Upper lobe of right lung (tissue), 1 donor: Measurements from ENCODE around the gene RCE1. TPM values are rescaled to one million over a fixed set of nuclear protein-coding genes. Genes with fewer than 3 reads are reported as not detected.

Experiments
- ATAC-seq: fragments of 200-7000 bp; cut with Tn5 transposase; one replicate; pipeline ENCODE4 v1.9.1; 2020; ENCODE audit warnings: mild to moderate bottlenecking, moderate library complexity
- DNase-seq: peaks from one replicate; pipeline ENCODE4 v3.0.0-alpha.2; 2020
- H3K27ac ChIP-seq: fragments of 200-600 bp; one replicate; pipeline ENCODE4 v1.8.0; 2022
- H3K27me3 ChIP-seq: fragments of 200-600 bp; one replicate; pipeline ENCODE4 v1.8.0; 2022; ENCODE audit warnings: mild to moderate bottlenecking
- H3K36me3 ChIP-seq: fragments of 200-600 bp; one replicate; pipeline ENCODE4 v1.8.0; 2022
- H3K4me1 ChIP-seq: fragments of 200-600 bp; one replicate; pipeline ENCODE4 v1.8.0; 2022
- H3K4me3 ChIP-seq: fragments of 200-600 bp; one replicate; pipeline ENCODE4 v1.8.0; 2022; ENCODE audit warnings: mild to moderate bottlenecking
- H3K9me3 ChIP-seq: fragments of 200-600 bp; one replicate; pipeline ENCODE4 v1.8.0; 2022
- intact Hi-C: fragments of 100-400 bp; cut with DNase I; formaldehyde crosslinking; loops from one replicate; pipeline ENCODE4 v1.11.0; 2022
- total RNA-seq: library from RNA; stranded (reverse); fragmentation: NEBNext Ultra II Directional; extraction: Animal tissue kit (Norgen Biotek cat#: 25700); gene quantifications from one replicate; pipeline ENCODE4 v1.2.1, GENCODE V29; 2021
- TF ChIP-seq, protein P1 (sequence below): fragments of 200-600 bp; IDR thresholded peaks from one replicate; pipeline ENCODE4 v1.8.0; 2022; ENCODE audit warnings: antibody characterized with exemption
- donor health status: DM: no; HTN: yes; CAD: no; lungs with severe emphysema.

The RCE1 gene
- total RNA-seq, 1 donor from 2014 or later, result 18.4 TPM

DNA sequence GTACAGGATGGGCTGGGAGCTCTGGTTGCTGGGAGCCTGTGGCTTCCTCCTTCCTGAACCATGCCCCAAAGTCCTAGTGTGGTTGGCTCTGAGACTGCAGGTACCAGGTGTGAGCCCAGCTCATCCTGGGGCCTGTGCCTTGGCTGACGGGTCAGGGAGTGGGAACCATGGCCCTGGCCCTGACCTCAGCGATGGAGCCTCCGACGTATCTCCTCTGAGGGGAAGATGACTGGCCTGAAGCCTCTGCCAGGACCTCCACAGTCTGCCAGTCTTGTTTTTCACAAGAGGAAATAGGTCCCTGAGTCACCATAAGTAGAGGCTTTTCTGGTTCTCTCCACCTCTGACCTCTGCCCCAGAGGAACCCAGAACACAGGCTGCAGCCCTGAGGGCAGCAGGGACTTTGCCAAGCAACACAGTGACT, 3.4 kb downstream of the RCE1 start:
- no peak overlapping the region for H3K4me3 ChIP-seq
- DNase-seq, result no peak
- no peaks in the 10 kb centered on the region for H3K9me3 ChIP-seq
- H3K4me1 ChIP-seq, result peaks cover 16% of the 10 kb centered on the region
- TF ChIP-seq, protein P1, sequence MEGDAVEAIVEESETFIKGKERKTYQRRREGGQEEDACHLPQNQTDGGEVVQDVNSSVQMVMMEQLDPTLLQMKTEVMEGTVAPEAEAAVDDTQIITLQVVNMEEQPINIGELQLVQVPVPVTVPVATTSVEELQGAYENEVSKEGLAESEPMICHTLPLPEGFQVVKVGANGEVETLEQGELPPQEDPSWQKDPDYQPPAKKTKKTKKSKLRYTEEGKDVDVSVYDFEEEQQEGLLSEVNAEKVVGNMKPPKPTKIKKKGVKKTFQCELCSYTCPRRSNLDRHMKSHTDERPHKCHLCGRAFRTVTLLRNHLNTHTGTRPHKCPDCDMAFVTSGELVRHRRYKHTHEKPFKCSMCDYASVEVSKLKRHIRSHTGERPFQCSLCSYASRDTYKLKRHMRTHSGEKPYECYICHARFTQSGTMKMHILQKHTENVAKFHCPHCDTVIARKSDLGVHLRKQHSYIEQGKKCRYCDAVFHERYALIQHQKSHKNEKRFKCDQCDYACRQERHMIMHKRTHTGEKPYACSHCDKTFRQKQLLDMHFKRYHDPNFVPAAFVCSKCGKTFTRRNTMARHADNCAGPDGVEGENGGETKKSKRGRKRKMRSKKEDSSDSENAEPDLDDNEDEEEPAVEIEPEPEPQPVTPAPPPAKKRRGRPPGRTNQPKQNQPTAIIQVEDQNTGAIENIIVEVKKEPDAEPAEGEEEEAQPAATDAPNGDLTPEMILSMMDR, result no peak
- no peak overlapping the region for H3K27ac ChIP-seq
- H3K36me3 ChIP-seq, result peaks cover 24% of the 10 kb centered on the region
- no peaks in the 10 kb centered on the region for H3K27me3 ChIP-seq
- no peak for ATAC-seq
- intact Hi-C loops, result no loop called here

DNA sequence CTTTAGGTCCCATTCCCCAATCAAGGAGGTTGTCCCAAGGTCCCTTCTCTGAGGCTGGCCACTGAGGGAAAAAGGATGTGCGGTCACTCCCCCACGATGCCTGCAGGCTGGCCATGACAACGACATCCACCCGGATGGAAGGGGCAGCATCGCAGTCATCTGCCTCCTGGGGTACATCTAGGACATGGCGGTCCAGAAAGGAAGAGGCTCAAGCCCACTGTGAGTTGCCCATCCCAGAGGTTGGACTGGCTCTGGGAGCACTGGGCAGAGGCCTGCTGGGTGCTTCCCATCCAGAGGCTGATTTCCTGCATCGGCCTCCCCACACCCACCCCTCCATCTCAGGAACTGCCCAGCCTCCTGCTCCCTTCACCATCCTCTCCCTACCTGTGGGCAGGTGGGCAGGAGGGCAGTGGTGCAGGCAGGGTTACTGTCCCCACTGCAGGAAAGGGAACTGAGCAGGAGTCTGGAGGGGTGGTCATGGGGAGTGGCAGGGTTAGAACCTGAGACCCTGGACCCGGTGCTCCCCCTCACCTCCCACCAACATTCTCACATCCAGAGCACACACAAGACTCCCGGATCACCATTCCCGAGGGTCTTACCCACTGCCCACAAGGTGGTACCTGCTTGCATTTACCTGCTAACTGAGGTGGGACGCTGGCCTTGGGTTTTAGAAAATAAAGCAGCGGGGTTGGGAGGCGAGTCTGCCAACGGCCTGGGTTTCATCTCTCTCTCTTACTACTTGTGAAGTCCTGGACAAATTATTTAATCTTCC, 4.4 kb downstream of the RCE1 start:
- H3K4me3 ChIP-seq, result no peak overlapping the region
- peaks cover 24% of the 10 kb centered on the region for H3K36me3 ChIP-seq
- H3K27me3 ChIP-seq, result no peaks in the 10 kb centered on the region
- ATAC-seq (no peak), DNase-seq (no peak)
- no peaks in the 10 kb centered on the region for H3K9me3 ChIP-seq
- no peak overlapping the region for H3K27ac ChIP-seq
- peaks cover 9% of the 10 kb centered on the region for H3K4me1 ChIP-seq
- intact Hi-C loops, result no loop called here
- TF ChIP-seq, protein P1, result no peak

DNA sequence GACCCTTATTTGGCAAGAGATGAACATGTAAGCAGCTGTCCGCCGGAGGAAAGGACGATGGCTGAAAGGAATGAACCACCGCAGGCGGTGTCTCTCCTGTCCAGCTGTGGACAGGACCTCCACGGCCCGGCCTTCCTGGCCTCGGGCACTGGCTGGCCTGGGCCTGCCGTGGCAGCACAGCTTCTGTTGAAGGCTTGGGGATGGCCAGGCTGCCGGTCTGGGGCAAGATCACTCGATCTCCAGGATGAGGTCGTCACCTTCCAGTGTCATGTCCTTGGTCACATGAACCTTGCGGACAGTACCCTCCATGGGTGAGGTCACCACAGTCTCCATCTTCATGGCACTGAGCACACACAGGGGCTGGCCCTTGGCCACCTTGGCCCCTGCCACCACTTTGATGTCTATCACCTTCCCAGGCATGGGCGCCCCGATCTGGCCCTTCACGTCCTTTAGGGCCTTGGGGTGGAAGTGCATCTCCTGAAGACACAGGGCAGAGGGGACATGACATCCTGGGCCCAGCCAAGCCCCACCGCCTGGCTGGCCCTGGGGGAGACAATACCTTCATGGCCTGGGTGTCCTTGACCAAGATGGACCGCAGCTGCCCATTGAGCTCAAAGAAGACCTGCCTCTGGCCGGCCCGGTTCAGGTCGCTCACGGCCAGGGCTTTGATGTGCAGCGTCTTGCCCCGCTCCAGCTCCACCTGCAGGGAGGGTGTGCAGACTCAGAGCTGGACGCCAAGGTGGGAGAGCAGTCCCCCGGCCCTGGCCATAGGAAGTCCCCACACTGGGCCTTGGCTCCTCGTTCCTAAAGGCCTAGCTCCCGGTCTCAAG, 5.6 kb downstream of the RCE1 start:
- Histone ChIP-seq H3K27ac (no peak overlapping the region), H3K27me3 (no peaks in the 10 kb centered on the region), H3K4me1 (peaks cover 9% of the 10 kb centered on the region), H3K9me3 (no peaks in the 10 kb centered on the region), H3K4me3 (no peak overlapping the region), H3K36me3 (peaks cover 24% of the 10 kb centered on the region)
- TF ChIP-seq, protein P1, result no peak
- no peak for DNase-seq
- intact Hi-C loops, result no loop called here
- ATAC-seq, result no peak

DNA sequence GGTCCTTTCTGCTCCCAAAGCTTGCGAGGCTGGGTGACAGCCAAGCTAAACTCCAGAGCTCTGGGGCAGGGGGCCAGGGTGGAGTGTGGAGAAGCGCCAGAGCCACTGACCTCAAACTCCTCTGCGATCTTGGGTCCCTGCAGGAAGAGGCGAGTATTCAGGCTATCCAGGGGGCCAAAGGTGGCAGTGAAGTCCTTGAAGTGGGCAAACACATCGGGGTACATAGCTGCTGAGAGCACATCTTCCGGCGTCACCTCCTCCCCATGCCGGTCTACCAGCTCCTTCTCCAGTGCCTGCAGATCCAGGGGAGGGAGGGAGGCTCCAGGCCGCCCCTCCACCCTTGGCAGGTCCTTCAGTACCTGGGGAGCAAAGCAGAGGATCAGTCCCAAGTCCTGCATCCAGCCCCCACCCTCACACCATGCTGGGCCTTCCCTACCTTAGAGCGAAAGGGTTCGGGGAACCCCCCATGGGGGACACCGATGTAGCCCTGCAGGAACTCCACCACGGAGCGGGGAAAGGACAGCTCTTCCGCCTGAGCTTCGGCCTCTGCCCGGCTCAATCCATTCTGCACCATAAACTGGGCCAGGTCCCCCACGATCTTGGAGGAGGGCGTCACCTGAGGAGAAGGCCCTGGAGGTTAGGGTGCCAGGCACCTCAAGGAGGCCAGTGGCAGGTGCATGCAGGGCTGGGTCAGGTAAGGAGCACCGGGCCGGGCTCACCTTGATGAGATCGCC, 6.4 kb downstream of the RCE1 start:
- DNase-seq, result no peak
- intact Hi-C loops, result no loop called here

DNA sequence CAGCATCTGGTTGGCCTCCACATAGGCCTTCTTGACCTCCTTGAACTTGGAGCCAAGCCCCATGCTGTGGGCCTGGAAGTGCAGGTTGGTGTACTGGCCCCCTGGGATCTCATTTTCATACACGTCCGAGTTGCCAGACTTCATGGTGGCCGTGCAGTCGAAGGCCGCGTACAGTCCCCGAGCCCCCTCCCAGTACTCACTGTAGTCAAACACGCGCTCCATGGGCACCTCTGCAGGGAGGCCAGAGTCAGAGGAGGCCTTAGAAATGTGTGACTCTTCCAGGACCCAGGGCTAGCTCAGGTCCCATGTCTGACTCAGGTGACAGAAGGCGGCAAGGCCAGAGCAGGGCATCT, 7.0 kb downstream of the RCE1 start:
- intact Hi-C loops, result no loop called here
- no peaks in the 10 kb centered on the region for H3K4me1 ChIP-seq
- peaks cover 19% of the 10 kb centered on the region for H3K36me3 ChIP-seq
- DNase-seq (no peak), ATAC-seq (no peak)
- no peaks in the 10 kb centered on the region for H3K9me3 ChIP-seq
- H3K27ac ChIP-seq, result no peak overlapping the region
- H3K4me3 ChIP-seq, result no peak overlapping the region
- no peaks in the 10 kb centered on the region for H3K27me3 ChIP-seq
- TF ChIP-seq, protein P1, result no peak

More for the DNA sequence above, 6.4 kb downstream of the RCE1 start:
- no peaks in the 10 kb centered on the region for H3K9me3 ChIP-seq
- no peak overlapping the region for H3K27ac ChIP-seq
- H3K4me1 ChIP-seq, result peaks cover 1% of the 10 kb centered on the region
- H3K27me3 ChIP-seq, result no peaks in the 10 kb centered on the region
- no peak for ATAC-seq
- H3K4me3 ChIP-seq, result no peak overlapping the region
- H3K36me3 ChIP-seq, result peaks cover 24% of the 10 kb centered on the region
- TF ChIP-seq, protein P1, result no peak
